SU-DHL-6 (cell line): ENCODE measurements around the gene CYP2S1.
A peak's percentile ranks its signal among the peaks of the same experiment; 100 is the strongest.
"Not testable (repeated sequence)": the region's sequence is repeated elsewhere in the genome, so short reads cannot be mapped to it uniquely, and the experiment has no call there.

Source experiments
- H2AFZ ChIP-seq: fragments of 200-600 bp; sonication (generic); 2 replicates; pipeline ENCODE4 v1.6.1; 2014; ENCODE audit warnings: low read depth, mild to moderate bottlenecking, moderate library complexity, mixed read lengths, antibody characterized with exemption, low read length; ENCODE audit not compliant: severe bottlenecking
- H3F3A ChIP-seq: fragments of 200-600 bp; shearing (Covaris generic); 2 replicates; pipeline ENCODE4 v1.6.0; 2016; ENCODE audit warnings: antibody characterized with exemption, mild to moderate bottlenecking; ENCODE audit not compliant: insufficient read depth
- H3K27ac ChIP-seq: fragments of 200-600 bp; sonication (generic); 2 replicates; pipeline ENCODE4 v1.5.1; 2016; ENCODE audit warnings: low read depth, mild to moderate bottlenecking, low read length, moderate library complexity, mixed read lengths
- H3K27me3 ChIP-seq: fragments of 200-600 bp; sonication (generic), shearing (Covaris generic); 2 replicates; pipeline ENCODE4 v1.6.0; 2014; ENCODE audit warnings: mild to moderate bottlenecking, low read length
- H3K36me3 ChIP-seq: fragments of 200-600 bp; sonication (generic); 2 replicates; pipeline ENCODE4 v1.6.1; 2014; ENCODE audit warnings: mild to moderate bottlenecking, low read length, mixed read lengths
- H3K4me2 ChIP-seq: fragments of 300-600, 200-600 bp; shearing (Covaris generic), sonication (generic); 2 replicates; pipeline ENCODE4 v1.6.0; 2014; ENCODE audit warnings: low read length, low read depth, mild to moderate bottlenecking; ENCODE audit not compliant: poor library complexity, severe bottlenecking
- H3K4me3 ChIP-seq: fragments of 200-600 bp; sonication (generic); 2 replicates; pipeline ENCODE4 v1.5.1; 2014; ENCODE audit warnings: antibody characterized with exemption, low read length, mild to moderate bottlenecking, mixed read lengths; ENCODE audit not compliant: insufficient read depth, poor library complexity, severe bottlenecking
- H3K79me2 ChIP-seq: fragments of 200-600 bp; sonication (generic); 2 replicates; pipeline ENCODE4 v1.6.1; 2014; ENCODE audit warnings: mild to moderate bottlenecking, low read length, moderate library complexity; ENCODE audit not compliant: insufficient read depth
- H3K9ac ChIP-seq: fragments of 200-600 bp; sonication (generic); 2 replicates; pipeline ENCODE4 v1.7.0; 2014; ENCODE audit warnings: mild to moderate bottlenecking, low read length
- H3K9me2 ChIP-seq: fragments of 200-600 bp; sonication (generic); replicated peaks from 2 replicates; pipeline ENCODE4 v1.6.1; 2014; ENCODE audit warnings: low read length; ENCODE audit not compliant: insufficient read depth
- H3K9me3 ChIP-seq: fragments of 200-600 bp; sonication (generic); 2 replicates; pipeline ENCODE4 v1.6.1; 2014; ENCODE audit warnings: low read length, mixed read lengths; ENCODE audit not compliant: insufficient read depth
- H4K20me1 ChIP-seq: fragments of 200-600 bp; sonication (generic); 2 replicates; pipeline ENCODE4 v1.6.1; 2014; ENCODE audit warnings: low read depth, mild to moderate bottlenecking, antibody characterized with exemption, low read length, moderate library complexity, mixed read lengths
- EZH2phosphoT487 ChIP-seq: fragments of 200-600 bp; sonication (generic), shearing (Covaris generic); conservative IDR thresholded peaks from 2 replicates; pipeline ENCODE4 v1.6.1; 2018; ENCODE audit warnings: mild to moderate bottlenecking, antibody characterized with exemption, low read length, moderate library complexity, mixed read lengths
- TF ChIP-seq, protein P1 (sequence below): fragments of 200-600 bp; sonication (generic); IDR thresholded peaks from one replicate; pipeline ENCODE4 v1.5.1; 2017; ENCODE audit warnings: antibody characterized with exemption, mild to moderate bottlenecking, low read length, moderate library complexity; ENCODE audit not compliant: insufficient read depth, poor library complexity, severe bottlenecking

Gene CYP2S1

DNA sequence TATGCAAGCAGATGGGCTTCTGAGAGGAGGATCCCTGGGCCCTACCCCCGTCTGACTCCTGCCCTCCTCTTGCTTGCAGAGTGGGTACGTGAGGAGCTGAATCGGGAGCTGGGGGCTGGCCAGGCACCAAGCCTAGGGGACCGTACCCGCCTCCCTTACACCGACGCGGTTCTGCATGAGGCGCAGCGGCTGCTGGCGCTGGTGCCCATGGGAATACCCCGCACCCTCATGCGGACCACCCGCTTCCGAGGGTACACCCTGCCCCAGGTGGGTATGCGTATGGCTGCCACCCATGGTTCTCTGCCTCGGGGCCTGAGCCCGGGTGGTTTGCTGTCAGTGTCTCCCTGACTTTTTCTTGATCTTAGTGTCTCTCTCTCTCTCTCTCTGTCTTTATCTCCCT is 10.4 kb downstream of the CYP2S1 start:
- Histone ChIP-seq H3K9me3 (no peaks in the 10 kb centered on the region), H4K20me1 (no peaks in the 10 kb centered on the region), H3K27ac (no peak overlapping the region), H3K9ac (no peak overlapping the region), H3K36me3 (no peaks in the 10 kb centered on the region), H2AFZ (no peak overlapping the region), H3K4me2 (no peak overlapping the region), H3K27me3 (no peaks in the 10 kb centered on the region), H3K4me3 (no peak overlapping the region), H3K9me2 (no peaks in the 10 kb centered on the region), H3K79me2 (no peaks in the 10 kb centered on the region), H3F3A (no peaks in the 10 kb centered on the region)
- TF ChIP-seq EZH2phosphoT487, result no peak
- TF ChIP-seq, protein P1, sequence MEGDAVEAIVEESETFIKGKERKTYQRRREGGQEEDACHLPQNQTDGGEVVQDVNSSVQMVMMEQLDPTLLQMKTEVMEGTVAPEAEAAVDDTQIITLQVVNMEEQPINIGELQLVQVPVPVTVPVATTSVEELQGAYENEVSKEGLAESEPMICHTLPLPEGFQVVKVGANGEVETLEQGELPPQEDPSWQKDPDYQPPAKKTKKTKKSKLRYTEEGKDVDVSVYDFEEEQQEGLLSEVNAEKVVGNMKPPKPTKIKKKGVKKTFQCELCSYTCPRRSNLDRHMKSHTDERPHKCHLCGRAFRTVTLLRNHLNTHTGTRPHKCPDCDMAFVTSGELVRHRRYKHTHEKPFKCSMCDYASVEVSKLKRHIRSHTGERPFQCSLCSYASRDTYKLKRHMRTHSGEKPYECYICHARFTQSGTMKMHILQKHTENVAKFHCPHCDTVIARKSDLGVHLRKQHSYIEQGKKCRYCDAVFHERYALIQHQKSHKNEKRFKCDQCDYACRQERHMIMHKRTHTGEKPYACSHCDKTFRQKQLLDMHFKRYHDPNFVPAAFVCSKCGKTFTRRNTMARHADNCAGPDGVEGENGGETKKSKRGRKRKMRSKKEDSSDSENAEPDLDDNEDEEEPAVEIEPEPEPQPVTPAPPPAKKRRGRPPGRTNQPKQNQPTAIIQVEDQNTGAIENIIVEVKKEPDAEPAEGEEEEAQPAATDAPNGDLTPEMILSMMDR, result no peak

DNA sequence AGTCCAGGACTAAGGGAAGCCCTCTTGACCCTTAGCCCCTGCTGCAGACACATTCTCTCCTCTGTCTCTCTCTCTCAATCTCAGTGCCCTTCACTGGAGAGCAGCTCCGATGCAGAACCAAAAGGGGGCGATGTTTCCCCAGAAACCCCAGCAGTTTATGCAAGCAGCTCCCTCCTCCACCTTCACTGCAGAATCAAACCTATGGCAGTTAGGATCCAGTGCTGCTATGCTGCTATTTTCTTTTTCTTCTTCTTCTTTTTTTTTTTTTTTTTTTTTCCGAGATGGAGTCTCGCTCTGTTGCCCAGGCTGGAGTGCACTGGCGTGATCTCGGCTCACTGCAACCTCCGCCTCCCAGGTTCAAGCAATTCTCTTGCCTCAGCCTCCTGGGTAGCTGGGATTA is 11.3 kb downstream of the CYP2S1 start:
- TF ChIP-seq, protein P1, result peak; percentile 64
- H3K27ac ChIP-seq, H2AFZ ChIP-seq: not testable (repeated sequence)

DNA sequence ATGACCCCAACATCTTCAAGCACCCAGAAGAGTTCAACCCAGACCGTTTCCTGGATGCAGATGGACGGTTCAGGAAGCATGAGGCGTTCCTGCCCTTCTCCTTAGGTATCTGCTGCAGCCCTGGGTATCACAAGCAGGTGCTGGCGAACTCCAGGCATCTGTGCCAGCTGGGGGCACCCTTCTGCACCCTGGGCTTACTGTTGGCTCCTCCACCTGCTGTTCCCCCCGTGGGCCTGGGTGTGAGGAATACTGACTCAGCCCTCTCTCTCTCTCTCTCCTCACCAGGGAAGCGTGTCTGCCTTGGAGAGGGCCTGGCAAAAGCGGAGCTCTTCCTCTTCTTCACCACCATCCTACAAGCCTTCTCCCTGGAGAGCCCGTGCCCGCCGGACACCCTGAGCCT is 13.0 kb downstream of the CYP2S1 start:
- no peaks in the 10 kb centered on the region for H3K36me3 ChIP-seq
- no peaks in the 10 kb centered on the region for H3K27me3 ChIP-seq
- H3F3A ChIP-seq, result no peaks in the 10 kb centered on the region
- H3K79me2 ChIP-seq, result no peaks in the 10 kb centered on the region
- no peak overlapping the region for H2AFZ ChIP-seq
- no peak overlapping the region for H3K4me3 ChIP-seq
- TF ChIP-seq, protein P1, result no peak
- no peak for TF ChIP-seq EZH2phosphoT487
- no peaks in the 10 kb centered on the region for H3K9me2 ChIP-seq
- no peak overlapping the region for H3K9ac ChIP-seq
- no peaks in the 10 kb centered on the region for H4K20me1 ChIP-seq
- H3K4me2 ChIP-seq, result no peak overlapping the region
- H3K27ac ChIP-seq, result no peak overlapping the region
- no peaks in the 10 kb centered on the region for H3K9me3 ChIP-seq

More for the DNA sequence above, 11.3 kb downstream of the CYP2S1 start:
- H3K9me3 ChIP-seq, H3K27me3 ChIP-seq, H3K4me2 ChIP-seq, H3K36me3 ChIP-seq, H3K4me3 ChIP-seq, H3K79me2 ChIP-seq, H4K20me1 ChIP-seq, H3K9ac ChIP-seq, H3F3A ChIP-seq, H3K9me2 ChIP-seq: not testable (repeated sequence)

DNA sequence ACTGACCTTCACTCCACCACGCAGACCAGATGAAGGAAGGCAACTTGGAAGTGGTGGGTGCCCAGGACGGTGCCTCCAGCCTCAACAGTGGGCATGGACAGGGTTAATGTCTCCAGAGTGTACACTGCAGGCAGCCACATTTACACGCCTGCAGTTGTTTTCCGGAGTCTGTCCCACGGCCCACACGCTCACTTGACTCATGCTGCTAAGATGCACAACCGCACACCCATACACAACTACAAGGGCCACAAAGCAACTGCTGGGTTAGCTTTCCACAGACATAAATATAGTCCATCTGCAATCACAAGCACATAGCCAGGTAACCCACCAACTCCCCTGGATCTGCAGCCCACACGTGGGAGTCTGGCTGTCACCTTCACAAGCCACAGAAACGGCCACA is 13.4 kb downstream of the CYP2S1 start:
- no peak overlapping the region for H3K27ac ChIP-seq
- TF ChIP-seq, protein P1, result no peak
- no peak for TF ChIP-seq EZH2phosphoT487
- H3K9ac ChIP-seq, result no peak overlapping the region
- no peaks in the 10 kb centered on the region for H4K20me1 ChIP-seq
- no peaks in the 10 kb centered on the region for H3K9me3 ChIP-seq
- no peak overlapping the region for H3K4me2 ChIP-seq
- H3K4me3 ChIP-seq, result no peak overlapping the region
- H2AFZ ChIP-seq, result no peak overlapping the region
- H3F3A ChIP-seq, result no peaks in the 10 kb centered on the region
- H3K36me3 ChIP-seq, result no peaks in the 10 kb centered on the region
- no peaks in the 10 kb centered on the region for H3K9me2 ChIP-seq
- H3K79me2 ChIP-seq, result no peaks in the 10 kb centered on the region
- no peaks in the 10 kb centered on the region for H3K27me3 ChIP-seq
